Suprapubic skin (tissue), 4 donors: ENCODE measurements around the gene ZNF892.

Source experiments
- CTCF ChIP-seq, 2 donors: fragments of 200-600 bp in 1 of 2; fragments of 450-650 bp in 1 of 2; sonication (generic) in 1 of 2; IDR thresholded peaks; one replicate each; pipeline ENCODE4 v1.5.1; 2016 to 2019; ENCODE audit warnings: antibody characterized with exemption in 2 of 2, mild to moderate bottlenecking in 1 of 2, moderate library complexity in 1 of 2
- POLR2A ChIP-seq, 2 donors: fragments of 450-650 bp; IDR thresholded peaks; one replicate each; pipeline ENCODE4 v1.6.1; 2017; ENCODE audit warnings: antibody characterized with exemption in 2 of 2, mild to moderate bottlenecking in 2 of 2, moderate library complexity in 2 of 2
- POLR2AphosphoS5 ChIP-seq, 3 donors: sonication (generic); formaldehyde crosslinking; IDR thresholded peaks; one replicate each; pipeline ENCODE4 v1.6.1; 2017; ENCODE audit warnings: antibody characterized with exemption in 3 of 3

- TF ChIP-seq CTCF (IDR thresholded peaks at IDR 0.05) (no peak), POLR2A (IDR thresholded peaks at IDR 0.05) (no peak), POLR2AphosphoS5 (IDR thresholded peaks at IDR 0.05) (no peak)
Measured at GRCh38 chr2:95174031-95174542, 33.2 kb upstream of the ZNF892 start.
